Measurements from ENCODE around the gene MAB21L4. TPM values are rescaled to one million over a fixed set of nuclear protein-coding genes. Genes with fewer than 3 reads are reported as not detected.

MAB21L4 gene
- total RNA-seq (2021): 0.15 and 0.37 TPM in 2 replicates
- long read RNA-seq, partial matches to known transcripts: 0 of 1 reads
- long read RNA-seq, other reads (novel, unspliced or antisense): 0 of 1 reads

- Histone ChIP-seq H3K79me2 (ENCODE audit: insufficient read depth, low read length) (no peaks in the 10 kb centered on the region), H2AK5ac (ENCODE audit: insufficient read length, low read length) (no peak within 1 kb of the TSS), H3K23ac (ENCODE audit: insufficient read length, low read depth, low read length) (no peak within 1 kb of the TSS), H2BK120ac (ENCODE audit: low read depth, low read length, poor library complexity, severe bottlenecking) (no peak within 1 kb of the TSS), H2BK5ac (ENCODE audit: insufficient read length, low read length) (no peak within 1 kb of the TSS), H3K18ac (ENCODE audit: insufficient read length, low read depth, low read length) (no peak within 1 kb of the TSS), H2BK20ac (ENCODE audit: low read depth, low read length, poor library complexity, severe bottlenecking) (no peak within 1 kb of the TSS), H3K9ac (ENCODE audit: extremely low read depth, insufficient read length, low read length) (no peak within 1 kb of the TSS), H4K8ac (replicated peaks; ENCODE audit: insufficient read length, low read depth, low read length) (no peak within 1 kb of the TSS), H3T11ph (ENCODE audit: low read length) (no peak within 1 kb of the TSS), H4K20me1 (ENCODE audit: control insufficient read depth, insufficient read depth, insufficient read length) (no peaks in the 10 kb centered on the region), H3K27ac (ENCODE audit: insufficient read length, low read depth, low read length) (no peak within 1 kb of the TSS), H2AFZ (ENCODE audit: low read length) (no peak within 1 kb of the TSS), H3K4me2 (ENCODE audit: insufficient read depth, insufficient read length, low read length) (no peak within 1 kb of the TSS), H3K4ac (ENCODE audit: low read depth, low read length) (no peak within 1 kb of the TSS), H3K4me1 (ENCODE audit: insufficient read depth, low read length) (no peaks in the 10 kb centered on the region), H3K23me2 (ENCODE audit: insufficient read length, low read depth, low read length, poor library complexity, severe bottlenecking) (no peaks in the 10 kb centered on the region), H4K5ac (ENCODE audit: insufficient read length, low read depth, low read length) (no peak within 1 kb of the TSS), H3K9me3 (ENCODE audit: control insufficient read depth, low read depth, low read length) (no peaks in the 10 kb centered on the region), H3K27me3 (ENCODE audit: insufficient read depth, low read length) (no peaks in the 10 kb centered on the region), H3K56ac (ENCODE audit: insufficient read length, low read depth, low read length) (no peak within 1 kb of the TSS), H2BK12ac (ENCODE audit: insufficient read length, low read depth, low read length) (no peak within 1 kb of the TSS), H2BK15ac (ENCODE audit: low read depth, low read length) (no peak within 1 kb of the TSS), H3K79me1 (ENCODE audit: insufficient read depth, low read depth, low read length, poor library complexity, severe bottlenecking) (no peaks in the 10 kb centered on the region), H3K14ac (ENCODE audit: insufficient read depth, low read length) (no peak within 1 kb of the TSS; the same call in 1 of the 2 replicates), H4K91ac (ENCODE audit: insufficient read length, low read depth, low read length) (no peak within 1 kb of the TSS)
- Mint-ChIP-seq H3K36me3 (ENCODE audit: insufficient read depth in 1 of 3, low read depth in 3 of 3) (peaks cover 0 to 3% (median 2%) of the 10 kb centered on the region in 3 experiments; a peak in 2 of 7 replicates), H3K27ac (no peak within 1 kb of the TSS), H3K27me3 (ENCODE audit: low read depth) (peaks cover 2% of the 10 kb centered on the region; the same call in 1 of the 2 replicates), H3K9me3 (peaks cover 3 to 4% of the 10 kb centered on the region in 2 experiments; a peak in 3 of 5 replicates), H3K4me1 (peaks cover 9 to 19% of the 10 kb centered on the region in 2 experiments), H3K4me3 (no peak within 1 kb of the TSS)
- no peak for DNase-seq
- no CpG with 5 or more reads among the region's 24 CpGs for WGBS (ENCODE audit: extremely low coverage, insufficient read length, low lambda C conversion rate)
- TF ChIP-seq CTCF (conservative IDR thresholded peaks at IDR 0.05): no peak
Observed at GRCh38 chr2:240895656-240896388, at the start of gene MAB21L4. TSS of gene MAB21L4 (minus strand) at chr2:240896156. CDS start at chr2:240895997, 159 bp downstream.

Data from H9 (cell line).